Measurements from ENCODE around the gene LIN7C.

DNA sequence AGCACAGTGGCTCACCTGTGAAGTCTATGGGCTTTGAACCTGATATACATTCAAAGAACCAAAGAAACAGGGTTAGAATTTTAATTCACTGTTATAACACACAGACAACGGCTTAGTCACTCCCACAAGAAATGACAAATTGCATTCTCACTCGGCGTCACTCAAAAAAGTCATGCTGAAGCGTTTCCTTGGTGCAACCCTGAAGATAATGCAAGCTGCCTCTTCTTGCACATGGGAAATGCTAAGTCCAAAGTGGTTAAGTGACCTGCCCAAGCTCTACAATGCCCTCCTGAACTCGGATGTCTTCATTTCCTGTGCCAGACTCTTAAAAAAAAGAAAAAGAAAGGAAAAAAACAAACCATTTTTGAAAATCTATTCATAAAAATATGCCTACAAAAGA is 44.0 kb downstream of the LIN7C start:
- TF ChIP-seq, protein P1, sequence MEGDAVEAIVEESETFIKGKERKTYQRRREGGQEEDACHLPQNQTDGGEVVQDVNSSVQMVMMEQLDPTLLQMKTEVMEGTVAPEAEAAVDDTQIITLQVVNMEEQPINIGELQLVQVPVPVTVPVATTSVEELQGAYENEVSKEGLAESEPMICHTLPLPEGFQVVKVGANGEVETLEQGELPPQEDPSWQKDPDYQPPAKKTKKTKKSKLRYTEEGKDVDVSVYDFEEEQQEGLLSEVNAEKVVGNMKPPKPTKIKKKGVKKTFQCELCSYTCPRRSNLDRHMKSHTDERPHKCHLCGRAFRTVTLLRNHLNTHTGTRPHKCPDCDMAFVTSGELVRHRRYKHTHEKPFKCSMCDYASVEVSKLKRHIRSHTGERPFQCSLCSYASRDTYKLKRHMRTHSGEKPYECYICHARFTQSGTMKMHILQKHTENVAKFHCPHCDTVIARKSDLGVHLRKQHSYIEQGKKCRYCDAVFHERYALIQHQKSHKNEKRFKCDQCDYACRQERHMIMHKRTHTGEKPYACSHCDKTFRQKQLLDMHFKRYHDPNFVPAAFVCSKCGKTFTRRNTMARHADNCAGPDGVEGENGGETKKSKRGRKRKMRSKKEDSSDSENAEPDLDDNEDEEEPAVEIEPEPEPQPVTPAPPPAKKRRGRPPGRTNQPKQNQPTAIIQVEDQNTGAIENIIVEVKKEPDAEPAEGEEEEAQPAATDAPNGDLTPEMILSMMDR (conservative IDR thresholded peaks at IDR 0.05; ENCODE audit: low read depth, low read length): no peak
- no peak for TF ChIP-seq EZH2 (IDR thresholded peaks at IDR 0.05; ENCODE audit: borderline replicate concordance, low read depth, low read length, poor library complexity, severe bottlenecking)

Data from A673 (cell line).